ENCODE results near the gene ENDOV.

The ENDOV gene

DNA sequence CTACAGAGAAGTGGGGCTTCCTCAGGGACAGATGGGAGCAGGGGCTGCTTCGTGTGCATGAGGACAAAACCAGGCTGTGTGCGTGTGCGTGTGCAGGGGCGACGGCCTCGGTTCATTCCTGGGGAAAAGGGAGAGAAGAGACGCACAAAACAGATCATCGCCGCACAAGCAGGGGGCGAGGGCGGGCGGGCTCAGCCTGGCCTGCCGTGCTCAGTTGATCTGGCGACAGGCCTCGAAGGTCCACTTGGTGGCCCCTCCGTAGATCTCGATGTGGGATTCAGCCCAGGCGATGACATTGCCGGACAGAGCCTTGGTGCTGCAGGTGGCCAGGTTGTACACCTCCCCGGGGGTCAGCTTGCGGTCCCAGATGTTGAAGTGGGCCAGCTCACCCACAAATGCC is 55.6 kb downstream of the ENDOV start:
- DNase-seq, result no peak

DNA sequence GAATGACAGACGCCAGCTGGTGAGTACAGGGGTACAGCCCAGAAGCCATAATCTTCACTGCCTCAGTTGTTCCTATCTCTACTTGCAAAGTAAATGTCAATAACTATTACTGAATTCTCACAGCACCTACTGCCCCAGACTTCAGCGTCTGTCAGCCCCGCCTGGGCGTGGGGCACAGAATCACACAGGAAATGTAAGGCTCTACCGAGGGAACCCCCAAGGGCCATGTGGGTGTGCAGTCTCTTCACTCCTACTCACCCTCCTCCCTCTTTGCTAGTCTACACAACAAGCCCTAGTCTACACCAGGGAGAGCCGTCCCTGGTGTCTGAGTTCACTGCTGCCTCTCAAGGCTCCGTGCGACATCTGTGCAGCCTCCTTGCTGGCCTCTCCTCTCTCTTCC is 57.0 kb downstream of the ENDOV start:
- DNase-seq, result no peak

DNA sequence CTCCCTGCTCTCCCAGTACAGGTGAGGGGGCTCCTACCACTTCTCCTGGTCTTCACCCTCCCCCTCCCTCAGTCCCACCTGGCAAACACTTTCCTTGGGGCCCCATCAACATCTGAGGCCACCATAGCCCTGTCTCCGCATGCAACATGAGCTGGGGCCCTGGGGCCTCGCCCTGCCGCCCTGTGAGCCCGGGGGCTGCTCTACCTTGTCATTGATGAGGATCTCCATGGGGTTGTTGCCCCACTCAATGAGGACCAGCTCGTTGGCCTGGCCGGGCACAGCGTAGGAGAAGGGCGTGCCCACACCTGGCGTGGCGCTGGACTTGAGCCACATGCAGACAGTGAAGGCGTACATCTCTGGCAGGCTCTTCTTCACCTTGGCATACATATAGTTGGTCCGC is 58.0 kb downstream of the ENDOV start:
- no peak for DNase-seq

DNA sequence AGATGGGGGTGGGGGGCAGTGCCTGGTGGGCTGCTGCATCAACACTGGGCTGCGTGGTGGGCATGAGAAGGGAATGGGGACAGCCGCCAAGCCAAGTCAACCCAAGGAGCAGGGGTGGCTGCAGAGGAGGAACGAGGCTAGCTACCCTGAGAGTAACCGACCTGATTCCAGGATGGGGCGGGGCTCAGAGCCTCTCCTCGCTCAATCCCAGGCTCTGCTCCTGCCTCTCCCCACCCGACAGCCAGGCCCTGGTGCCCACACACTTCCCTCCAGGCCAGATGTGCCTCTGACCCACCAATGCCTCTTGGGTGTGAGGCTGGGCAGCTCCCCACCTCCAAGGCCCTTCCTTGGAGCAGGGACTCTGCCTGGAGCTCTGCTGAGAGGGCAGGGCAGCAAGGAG is 58.7 kb downstream of the ENDOV start:
- no peak for DNase-seq

DNA sequence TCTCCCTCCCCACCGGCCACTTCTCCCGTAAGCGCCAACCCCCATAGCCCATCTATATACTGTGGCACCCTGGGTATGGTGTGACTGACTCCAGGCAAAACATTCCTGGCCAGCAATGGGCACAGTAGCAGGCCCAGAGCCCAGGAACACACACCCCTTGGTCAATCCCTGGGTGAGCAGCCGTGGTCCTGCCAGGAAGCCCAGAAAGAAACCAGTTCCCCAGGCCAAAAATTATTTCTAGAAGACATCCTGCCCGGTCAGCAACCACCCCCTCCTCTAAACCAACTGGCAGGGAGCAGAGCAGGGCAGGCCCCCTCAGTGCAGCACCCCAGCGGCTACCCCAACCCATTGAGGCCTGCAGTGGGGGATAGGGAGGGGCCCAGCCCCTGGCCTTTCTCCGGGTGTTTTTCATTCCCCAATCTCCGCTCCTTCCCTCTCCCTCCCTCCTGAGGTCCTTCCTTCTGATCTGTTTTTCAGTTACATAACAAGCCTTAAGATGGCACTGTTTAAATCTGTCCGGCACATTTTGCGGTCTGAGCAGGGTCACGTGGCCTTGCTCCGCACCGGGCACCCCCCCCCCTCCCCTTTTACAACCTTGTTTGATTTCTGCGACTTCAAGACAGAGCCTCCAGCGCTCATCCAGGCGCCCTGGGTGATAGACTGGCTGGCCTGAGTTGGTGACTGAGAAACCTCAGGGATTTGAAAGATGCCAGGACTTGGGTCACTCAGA is 59.4 kb downstream of the ENDOV start:
- peak; percentile 79 for DNase-seq

DNA sequence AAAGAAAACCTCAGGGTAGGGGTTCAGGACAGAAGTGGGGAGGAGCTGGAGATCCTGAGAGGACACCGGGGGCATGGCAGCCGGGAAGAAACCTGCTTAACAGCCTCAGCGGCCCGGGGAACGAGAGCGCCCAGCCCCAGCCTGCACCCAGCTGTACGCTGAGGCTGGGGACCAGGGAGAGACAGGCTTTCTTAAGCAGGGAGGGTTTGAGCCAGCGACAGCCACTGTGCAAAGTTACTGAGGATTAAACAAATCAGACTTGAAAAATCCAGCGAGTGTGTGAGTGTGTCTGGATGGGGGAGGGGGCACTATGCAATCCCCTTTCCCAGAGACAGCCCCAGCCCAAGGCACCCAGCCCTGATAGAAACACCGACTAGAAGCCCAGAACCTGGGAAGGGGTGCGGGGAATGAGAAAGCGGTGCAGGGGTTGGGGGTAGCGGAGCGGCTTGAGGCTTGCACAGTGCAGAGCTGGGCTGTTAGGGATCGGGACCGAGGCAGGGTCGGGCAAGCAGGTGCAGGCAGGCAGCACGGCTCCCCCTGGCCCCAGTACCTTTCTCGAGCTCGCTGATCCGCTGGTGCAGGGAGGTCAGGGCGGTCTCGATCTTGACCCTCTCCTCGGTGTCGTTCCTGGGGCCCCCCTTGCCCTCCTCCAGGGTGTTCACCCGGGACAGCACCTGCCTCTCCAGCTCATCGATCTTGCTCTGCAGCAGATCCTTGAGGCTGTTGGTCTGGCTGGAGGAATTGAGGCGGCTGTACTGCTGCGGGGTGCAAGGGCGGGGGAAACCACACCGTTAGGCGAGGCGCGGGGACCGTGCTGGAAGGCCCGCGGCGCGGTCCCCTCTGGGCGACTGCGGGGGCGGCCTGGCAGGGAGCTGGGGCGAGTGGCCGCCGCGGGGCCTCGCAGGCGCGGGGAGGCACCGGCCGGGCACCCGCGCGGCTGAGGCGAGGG is 60.3 kb downstream of the ENDOV start:
- peak; percentile 53 for DNase-seq

DNA sequence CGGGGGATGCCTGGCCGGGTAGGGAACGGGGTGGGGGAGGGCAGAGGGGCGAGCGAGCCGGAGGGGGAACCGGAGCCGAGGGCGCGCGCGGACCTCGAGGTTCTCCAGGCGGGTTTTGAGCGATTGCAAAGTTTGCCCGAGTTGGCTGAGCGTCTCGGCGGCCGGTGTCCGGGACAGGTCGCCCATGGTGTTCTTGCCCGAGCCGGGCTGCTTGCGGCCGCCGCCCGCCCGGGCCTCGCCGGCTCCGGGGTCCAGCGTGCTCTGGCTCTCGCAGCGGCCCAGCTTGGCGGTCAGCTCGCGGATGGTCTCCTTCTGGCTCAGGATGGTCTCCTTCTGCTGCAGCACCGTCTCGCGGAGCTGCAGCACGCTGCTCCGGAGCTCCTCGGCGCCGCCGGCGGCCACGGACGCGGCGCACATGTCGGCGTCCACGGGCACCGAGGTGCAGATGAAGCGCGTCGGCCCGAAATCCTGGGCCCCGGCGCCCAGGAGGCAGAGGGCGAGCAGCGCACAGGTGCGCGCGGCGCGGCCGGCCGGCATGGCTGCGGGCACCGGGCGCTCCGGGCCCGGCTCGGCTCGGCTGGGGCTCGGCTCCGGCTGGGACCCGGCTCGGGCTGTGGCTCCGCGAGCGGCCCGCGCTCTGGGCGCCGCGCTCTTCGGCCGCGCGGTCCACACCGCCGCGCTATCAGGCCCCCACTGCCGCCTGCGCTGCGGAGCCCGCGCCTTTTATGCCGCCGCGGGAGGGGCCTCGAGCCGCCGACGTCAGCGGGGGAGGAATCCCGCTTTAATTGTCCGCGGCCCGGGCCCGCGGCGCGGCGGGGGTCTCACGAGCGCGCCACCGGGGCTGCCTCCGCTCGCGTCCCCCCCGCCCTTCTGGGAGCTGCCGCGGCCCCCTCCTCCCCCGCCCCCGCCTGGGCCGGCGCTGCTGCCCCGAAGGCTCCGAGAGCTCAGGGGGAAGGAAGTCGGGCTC is 61.2 kb downstream of the ENDOV start, which contains the start of gene NPTX1:
Gene NPTX1, minus strand, starts transcription at position 698 of the 967 bp plus-strand sequence. Its CDS starts 161 bp downstream, at position 537.
- DNase-seq, result peak; percentile 64

DNA sequence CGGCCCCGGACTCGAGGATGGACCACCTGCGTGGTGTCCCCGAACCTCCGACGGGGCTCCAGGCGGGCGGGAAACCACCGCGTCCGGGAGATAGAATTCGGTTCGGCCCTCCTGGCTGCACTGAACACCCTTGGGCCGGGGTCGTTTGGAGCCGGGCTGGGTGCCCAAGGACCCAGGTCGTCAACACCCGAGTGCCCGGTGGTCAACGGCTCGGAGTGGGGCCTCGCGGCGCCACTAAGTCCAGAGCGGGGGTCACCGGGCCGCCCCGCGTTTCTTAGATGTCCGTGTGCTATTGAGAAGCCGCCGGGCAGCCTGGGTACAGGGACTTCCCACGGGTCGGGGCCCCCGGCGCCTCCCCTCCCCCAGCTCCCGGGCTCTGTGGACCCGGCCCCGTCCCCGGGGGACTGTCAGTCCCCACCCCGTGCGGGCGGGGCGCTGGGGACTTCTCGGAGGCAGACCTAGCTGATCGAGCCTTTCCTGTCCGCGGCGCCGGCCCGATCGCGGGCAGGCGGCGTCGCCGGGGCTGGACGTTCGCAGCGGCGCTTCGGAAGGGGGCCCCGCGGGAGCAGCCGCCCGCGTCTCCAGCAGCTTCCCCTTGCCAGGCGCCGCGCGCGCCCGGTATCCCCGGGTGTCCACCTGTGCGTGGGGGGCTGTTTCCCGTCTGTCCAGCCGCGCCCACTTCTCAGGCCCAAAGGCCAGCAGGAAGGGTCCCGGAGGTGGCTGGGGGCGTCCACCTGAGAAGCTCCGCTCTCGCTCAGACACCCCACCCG is 62.1 kb downstream of the ENDOV start:
- DNase-seq, result peak; percentile 48

DNA sequence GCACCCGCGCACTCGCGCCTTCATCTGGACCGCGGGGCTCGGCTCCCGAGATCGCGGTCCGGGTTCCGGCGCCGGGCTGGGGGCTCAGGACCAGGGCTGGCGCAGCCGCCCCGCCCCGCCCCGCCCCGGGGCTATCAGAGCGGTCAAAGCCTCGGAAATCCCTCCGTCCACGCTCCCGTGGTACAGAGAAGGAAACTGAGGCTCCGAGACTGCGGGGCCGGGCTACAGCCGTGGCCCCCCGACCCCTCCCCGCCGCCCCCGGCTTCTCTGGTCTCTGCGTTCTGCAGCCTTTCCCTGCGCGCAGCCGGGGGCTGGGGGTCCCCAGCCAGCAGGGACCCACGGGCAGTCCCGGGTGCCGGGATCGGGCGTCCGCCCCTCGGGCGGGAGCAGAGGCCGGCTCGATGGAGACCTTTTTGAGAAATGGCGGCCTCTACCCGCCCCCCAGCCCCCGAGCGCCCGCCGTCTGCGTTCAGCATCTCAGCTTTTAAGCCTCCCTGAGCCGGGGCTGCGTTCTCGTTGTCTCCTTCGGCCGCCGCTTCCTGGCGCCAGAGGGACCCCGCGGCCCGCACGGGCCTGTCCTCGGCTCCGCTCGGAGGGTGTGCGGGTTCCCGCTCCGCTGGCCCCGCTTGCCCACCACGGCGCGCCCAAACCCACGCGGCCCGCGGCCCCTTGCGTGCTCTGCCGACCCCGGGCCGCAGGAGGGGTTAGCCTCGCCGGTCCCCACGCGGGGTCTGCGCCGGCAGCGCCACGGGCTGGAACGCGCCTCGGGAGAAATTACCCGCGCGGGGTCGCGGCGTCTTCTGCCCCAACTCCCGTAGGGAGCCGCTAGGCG is 62.9 kb downstream of the ENDOV start:
- no peak for DNase-seq

DNA sequence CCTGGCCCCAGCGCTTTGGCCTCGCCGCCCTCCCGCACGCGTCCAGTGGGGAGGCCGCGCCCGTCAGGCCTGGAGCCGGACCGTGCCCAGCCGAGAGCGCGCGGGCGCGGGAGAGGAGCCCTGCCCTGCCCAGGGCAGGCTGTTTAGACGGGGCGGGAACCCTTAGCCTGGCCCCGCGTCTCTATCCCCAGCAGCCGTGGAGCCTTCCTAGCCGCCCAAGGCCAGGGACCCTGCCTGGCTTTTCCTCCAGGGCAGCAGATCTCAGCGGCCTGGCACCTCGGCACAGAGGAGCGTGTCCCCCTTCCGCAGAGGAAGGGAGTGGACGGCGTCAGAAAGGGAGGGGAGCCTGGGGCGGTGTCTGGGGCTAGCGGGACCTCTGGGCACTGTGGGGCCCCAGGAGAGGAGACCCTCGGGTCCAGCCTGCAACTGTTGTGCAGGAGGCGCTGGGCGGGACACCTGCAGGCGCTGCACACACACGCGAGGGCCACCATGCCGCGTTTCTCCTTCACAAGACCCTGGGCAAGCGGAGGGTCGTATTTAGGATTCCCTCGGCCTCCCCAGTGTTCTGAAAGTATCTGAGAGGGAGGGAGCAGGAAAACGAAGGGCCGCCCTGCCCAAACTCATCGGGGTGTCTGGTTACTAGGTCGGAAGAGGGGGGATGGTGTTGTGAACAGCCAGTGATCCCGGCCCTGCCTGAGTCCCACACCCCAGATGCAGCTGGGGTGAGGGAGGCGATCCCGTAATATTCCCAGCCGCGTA is 63.7 kb downstream of the ENDOV start:
- DNase-seq, result no peak

DNA sequence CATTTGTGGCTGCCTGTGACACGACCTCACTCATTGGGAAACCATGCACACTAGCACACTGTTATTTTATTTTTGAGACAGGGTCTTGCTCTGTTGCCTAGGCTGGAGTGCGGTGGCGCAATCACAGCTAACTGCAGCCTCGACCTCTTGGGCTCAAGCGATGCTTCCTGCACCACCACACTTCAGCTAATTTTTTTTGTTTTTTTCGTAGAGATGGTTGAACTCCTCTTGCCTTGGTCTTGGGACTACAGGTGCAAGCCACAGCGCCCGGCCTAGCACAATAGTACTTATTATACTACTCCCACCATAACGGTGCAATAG is 64.2 kb downstream of the ENDOV start:
- DNase-seq, result no peak

DNA sequence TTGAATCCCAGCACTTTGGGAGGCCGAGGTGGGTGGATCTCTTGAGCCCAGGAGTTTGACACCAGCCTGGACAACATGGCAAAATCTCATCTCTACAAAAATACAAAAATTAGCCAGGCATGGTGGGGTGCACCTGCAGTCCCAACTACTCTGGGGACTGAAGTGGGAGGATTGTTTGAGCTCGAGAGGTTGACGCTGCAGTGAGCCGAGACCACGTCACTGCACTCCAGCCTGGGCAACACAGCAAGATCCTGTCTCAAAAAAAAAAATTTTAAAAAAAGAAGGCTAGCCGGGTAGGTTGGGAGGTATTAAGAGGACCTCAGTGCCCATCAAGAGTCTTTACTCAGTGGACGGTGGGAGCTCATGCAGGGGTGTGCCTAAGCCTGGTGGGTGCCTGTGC is 65.3 kb downstream of the ENDOV start:
- no peak for DNase-seq

DNA sequence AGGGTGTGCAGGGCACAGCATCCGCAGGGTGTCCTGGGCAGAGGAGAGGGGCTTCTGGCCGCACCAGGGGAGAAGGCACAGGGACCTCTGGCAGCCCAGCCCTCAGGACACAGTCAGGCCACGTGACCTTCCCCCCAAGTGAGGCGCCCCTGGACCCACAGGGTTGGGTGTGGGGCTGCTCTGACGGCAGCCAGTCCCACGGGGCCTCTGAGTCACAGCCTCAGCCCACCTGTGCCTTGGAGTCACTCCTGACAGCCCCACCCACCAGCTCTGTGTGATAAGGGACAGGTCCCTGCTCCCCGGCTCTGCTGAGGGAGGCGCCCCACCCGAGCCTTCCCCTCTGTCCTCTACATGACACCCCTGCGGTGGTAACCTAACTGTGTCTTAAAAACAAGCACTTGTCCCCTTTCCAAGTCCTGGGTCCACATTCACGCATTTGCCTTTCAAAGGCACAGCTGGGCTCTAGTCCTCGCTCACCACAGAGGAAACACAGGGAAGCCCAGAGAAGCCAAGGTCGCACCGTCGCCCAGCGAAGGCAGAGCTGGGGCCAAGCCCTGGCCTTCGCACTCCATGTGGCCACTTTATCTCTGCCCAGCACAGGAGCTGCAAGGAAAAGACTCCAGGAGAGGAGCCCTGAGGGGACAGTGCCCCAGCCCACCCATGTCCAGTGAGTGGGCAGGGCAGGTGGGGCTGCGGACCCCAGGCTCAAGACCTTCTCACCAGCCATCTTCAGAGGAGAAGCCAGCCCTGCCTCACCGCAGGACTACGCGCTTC is 66.5 kb downstream of the ENDOV start:
- DNase-seq, result no peak

DNA sequence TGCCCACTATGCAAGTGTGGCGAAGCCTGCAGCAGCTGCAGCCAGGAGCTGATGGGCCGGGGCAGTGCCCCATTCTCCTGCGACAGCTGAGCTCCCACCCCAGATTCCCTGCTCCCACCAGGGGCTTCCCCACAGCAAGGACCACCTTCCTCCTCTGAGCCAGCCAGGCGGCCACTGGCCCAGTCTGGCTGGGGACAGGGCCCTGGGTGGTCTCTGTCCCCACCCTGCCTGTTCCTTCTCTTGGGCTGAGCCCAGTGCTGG is 67.0 kb downstream of the ENDOV start:
- no peak for DNase-seq

DNA sequence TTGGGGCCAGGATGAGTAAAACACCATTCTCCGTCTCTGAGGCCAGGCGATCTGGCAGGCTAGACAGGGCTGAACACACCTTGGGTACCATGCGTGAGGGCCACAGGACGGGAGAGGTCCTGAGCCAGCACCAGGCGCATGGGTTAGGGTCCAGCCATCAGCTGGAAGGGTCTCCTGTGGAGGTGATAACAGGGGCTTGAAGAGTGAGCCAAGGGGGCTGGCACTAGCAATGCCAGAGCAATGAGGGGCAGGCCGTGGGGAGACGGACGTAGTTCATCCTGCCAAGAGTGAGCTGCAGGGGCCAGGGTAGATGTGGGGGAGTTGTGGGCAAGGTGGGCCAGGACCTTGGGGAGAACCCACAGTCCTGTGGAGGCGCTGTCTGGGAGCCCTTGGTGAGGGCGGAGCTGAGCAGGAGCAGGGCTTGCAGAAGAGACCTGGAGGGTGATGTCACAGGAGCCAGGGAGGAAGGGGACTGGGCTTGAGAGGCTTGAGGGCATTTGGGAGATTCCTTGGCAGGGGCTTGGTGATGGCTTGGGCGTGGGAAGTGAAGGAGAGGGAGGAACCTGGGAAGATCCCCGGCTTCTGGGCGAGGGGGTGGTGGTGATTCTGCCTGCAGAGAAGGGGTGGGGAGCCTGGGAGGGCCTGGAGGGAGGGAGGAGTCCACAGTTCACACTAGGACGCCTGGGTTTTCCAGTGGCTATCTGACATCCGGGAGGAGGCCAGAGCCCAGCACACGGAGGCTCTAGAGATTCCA is 67.8 kb downstream of the ENDOV start:
- DNase-seq, result no peak

DNA sequence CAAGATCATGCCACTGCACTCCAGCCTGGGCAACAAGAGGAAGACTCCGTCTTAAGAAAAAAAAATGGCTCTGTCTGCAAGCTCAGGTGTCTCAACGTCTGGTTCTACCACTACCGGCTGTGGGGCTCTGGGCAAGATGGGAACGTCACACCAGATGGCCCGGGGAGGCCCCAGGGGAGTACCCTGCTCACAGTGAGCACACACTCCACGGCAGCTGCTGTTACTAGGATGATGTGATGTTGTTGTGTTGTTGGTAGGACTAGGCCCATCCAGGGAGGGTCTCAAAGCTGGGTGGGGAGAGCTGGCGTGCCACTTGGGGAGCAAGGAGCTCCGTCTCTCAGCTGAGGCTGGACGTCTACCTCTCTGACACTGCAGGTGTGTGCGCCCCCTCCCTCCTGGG is 70.9 kb downstream of the ENDOV start:
- DNase-seq, result no peak

DNA sequence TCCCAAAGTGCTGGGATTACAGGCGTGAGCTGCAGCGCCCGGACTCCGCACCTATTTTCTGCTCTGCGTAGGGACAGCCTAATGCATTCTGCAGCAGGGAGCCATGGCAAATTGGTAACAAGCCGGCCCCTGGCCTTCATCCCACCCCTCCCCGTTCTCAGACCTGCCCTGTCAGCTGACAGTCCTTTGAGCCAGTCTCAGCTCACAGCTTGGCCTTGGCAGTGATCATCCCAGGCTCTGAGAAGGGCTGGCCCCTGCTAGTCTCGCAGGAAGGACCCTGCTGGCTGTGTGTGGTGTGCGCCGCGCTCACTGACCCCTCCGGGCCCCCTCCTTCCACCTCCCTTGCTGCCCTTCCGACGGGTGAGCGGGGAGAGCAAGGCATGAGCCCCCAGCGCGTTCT is 71.7 kb downstream of the ENDOV start:
- DNase-seq, result no peak

DNA sequence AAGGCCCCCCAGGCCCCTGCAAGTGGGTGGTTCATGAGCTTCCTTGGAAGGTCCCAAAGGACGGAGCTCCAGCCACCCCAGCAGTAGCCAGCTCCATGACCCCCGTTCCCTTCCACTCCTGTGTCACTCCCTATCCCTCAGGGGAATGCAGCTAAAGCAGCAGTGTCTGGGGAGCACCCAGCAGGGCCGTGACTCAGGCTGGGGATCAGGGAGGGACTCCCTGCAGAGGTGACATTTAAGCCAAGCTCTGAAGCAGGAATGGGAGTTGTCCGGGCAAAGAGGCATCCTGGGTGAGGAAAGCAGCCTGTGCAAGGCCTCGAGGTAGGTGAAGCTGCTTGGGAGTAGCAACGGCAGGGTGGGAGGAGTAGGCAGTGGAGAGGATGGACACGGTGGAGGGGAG is 72.5 kb downstream of the ENDOV start:
- no peak for DNase-seq

All from 8988T (cell line).